ENCODE data around the gene CASZ1. TPM values are rescaled to one million over a fixed set of nuclear protein-coding genes. Genes with fewer than 3 reads are reported as not detected.

The CASZ1 gene
- polyA plus RNA-seq, 1 donor = 16.2 TPM

DNA sequence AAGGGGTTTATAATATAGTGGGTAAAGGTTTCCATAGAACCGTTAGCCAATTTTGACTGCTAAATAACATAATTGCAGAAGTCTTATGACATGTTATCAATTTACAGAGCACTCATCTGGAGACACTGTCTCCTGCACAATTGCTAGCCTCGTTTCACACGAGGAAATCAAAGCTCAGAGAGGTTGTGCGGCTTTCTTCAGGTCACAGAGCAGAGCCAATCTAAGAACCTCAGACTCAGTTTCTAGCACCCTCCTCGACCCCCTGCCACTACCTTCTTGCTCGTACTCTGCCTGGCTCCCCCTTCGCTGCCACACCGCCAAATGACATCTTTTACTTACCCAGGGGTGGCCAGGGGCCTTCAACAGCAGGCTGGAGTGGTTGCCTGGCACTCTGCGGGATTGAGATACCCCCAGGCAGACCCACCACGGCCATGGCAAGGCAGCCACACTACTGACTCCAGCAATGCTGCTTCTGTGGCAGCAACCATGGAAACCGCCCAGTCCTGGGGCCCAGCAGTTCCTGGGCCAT, 16.0 kb upstream of the CASZ1 start:
- no peak overlapping the region for H3K4me3 ChIP-seq (ENCODE audit: low read length)
- H3K4me1 ChIP-seq (ENCODE audit: control insufficient read depth, insufficient read depth, low read length) = peaks cover 7% of the 10 kb centered on the region
- no peaks in the 10 kb centered on the region for H3K9me3 ChIP-seq (ENCODE audit: control insufficient read depth, low read depth, low read length)
- no peak overlapping the region for H3K27ac ChIP-seq (ENCODE audit: low read length)
- no peaks in the 10 kb centered on the region for H3K36me3 ChIP-seq (ENCODE audit: control insufficient read depth, insufficient read depth, low read length)
- peaks cover 20% of the 10 kb centered on the region for H3K27me3 ChIP-seq (ENCODE audit: control insufficient read depth, insufficient read depth, low read length)
- WGBS (ENCODE audit: insufficient coverage, low lambda C conversion rate) = no CpG with 5 or more reads among the region's 11 CpGs
- DNase-seq = no peak

DNA sequence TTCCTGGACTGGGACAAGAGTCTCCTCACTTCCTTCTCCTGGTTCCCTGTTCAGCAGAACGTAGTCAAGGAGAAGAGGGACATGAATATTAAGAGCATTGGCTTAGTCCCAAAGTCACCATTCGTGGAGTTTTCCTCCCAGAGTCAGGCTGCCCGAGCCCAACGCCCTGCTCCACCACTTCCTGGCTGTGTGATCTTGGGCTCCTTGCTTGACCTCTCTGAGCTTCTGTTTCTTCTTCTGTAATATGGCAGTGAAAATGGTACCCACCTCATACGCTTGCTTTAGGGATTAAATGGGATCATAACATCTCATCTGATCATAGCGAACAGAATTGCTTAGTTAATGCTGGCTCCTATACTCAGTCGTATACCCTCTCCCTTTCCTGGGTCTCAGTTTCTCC, 12.0 kb upstream of the CASZ1 start:
- Histone ChIP-seq H3K9me3 (ENCODE audit: control insufficient read depth, low read depth, low read length) (no peaks in the 10 kb centered on the region), H3K4me1 (ENCODE audit: control insufficient read depth, insufficient read depth, low read length) (peaks cover 7% of the 10 kb centered on the region), H3K27ac (ENCODE audit: low read length) (no peak overlapping the region), H3K27me3 (ENCODE audit: control insufficient read depth, insufficient read depth, low read length) (peaks cover 21% of the 10 kb centered on the region), H3K4me3 (ENCODE audit: low read length) (no peak overlapping the region), H3K36me3 (ENCODE audit: control insufficient read depth, insufficient read depth, low read length) (no peaks in the 10 kb centered on the region)
- no CpG with 5 or more reads among the region's 7 CpGs for WGBS (ENCODE audit: insufficient coverage, low lambda C conversion rate)
- DNase-seq = no peak

DNA sequence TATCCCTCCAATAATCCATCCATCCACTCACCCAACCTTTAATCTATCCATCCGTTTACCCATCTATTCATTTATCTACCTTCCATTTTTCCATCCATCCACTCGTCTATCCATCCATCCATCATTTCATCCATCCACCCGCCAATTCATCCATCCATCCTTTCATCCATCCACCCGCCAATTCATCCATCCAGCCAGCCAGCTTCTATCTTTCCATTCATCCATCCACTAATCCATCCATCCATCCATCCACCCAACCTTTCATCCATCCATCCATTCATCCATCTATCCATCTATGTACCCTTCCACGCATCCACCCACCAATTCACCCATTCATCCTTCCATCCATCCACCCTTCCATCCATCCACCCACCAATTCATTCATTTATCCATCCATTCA, 10.5 kb upstream of the CASZ1 start:
- Histone ChIP-seq H3K27ac (ENCODE audit: low read length) (no peak overlapping the region), H3K27me3 (ENCODE audit: control insufficient read depth, insufficient read depth, low read length) (peaks cover 21% of the 10 kb centered on the region), H3K9me3 (ENCODE audit: control insufficient read depth, low read depth, low read length) (no peaks in the 10 kb centered on the region), H3K36me3 (ENCODE audit: control insufficient read depth, insufficient read depth, low read length) (no peaks in the 10 kb centered on the region), H3K4me1 (ENCODE audit: control insufficient read depth, insufficient read depth, low read length) (peaks cover 11% of the 10 kb centered on the region), H3K4me3 (ENCODE audit: low read length) (no peak overlapping the region)
- 95% methylated on average over 4 of the region's 5 CpGs for WGBS (ENCODE audit: insufficient coverage, low lambda C conversion rate)
- no peak for DNase-seq

GRCh38 chr1:10803971-10804820, 7.8 kb upstream of the CASZ1 start:
- WGBS (ENCODE audit: insufficient coverage, low lambda C conversion rate) = no CpG with 5 or more reads among the region's 21 CpGs
- Histone ChIP-seq H3K9me3 (ENCODE audit: control insufficient read depth, low read depth, low read length) (no peaks in the 10 kb centered on the region), H3K27me3 (ENCODE audit: control insufficient read depth, insufficient read depth, low read length) (peaks cover 13% of the 10 kb centered on the region), H3K27ac (ENCODE audit: low read length) (peak overlapping the region; percentile 65), H3K4me3 (ENCODE audit: low read length) (no peak overlapping the region), H3K36me3 (ENCODE audit: control insufficient read depth, insufficient read depth, low read length) (no peaks in the 10 kb centered on the region), H3K4me1 (ENCODE audit: control insufficient read depth, insufficient read depth, low read length) (peaks cover 11% of the 10 kb centered on the region)
- DNase-seq = peak in 1 of 2 donors; percentile 77

DNA sequence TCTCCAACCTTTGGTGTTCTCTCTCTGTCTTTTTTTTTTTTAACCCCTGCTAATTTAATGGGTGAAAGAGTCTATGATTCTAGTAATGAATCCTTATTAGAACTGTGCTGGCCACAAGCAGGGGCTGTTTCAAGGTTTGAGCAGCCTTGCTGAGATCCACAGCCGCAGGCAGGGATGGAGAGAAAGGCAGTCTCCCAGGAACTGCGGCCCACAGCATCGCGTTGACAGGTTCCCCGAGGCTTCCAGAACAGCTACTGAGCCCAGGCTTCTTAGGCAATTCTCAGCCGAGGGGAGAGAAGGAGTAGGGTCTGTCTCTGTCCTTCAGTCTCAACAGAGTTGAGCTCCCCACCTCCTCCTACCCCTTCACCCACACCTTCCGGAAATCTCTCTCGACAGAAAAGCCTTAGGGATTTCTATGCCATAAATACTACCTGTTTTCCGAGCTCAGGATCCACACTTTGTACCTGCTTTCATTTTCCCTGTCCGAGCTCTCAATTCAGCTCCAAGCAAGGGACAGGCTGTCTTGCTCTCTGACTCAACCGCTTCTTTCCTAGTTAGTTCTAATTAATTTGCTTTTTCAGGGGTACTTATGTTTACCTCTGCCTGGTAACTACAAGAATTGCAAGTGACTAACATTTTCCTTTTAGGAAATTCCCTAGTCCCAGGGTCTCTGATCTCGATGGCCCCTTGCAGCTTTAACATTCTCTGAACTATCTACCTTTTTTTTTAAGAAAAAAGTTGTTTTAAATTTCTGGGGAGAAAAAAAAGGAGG, 6.7 kb upstream of the CASZ1 start:
- WGBS (ENCODE audit: insufficient coverage, low lambda C conversion rate) = no CpG with 5 or more reads among the region's 12 CpGs
- peaks cover 4% of the 10 kb centered on the region for H3K27me3 ChIP-seq (ENCODE audit: control insufficient read depth, insufficient read depth, low read length)
- DNase-seq = peak in 1 of 2 donors; percentile 73
- peaks cover 11% of the 10 kb centered on the region for H3K4me1 ChIP-seq (ENCODE audit: control insufficient read depth, insufficient read depth, low read length)
- peak overlapping the region; percentile 30 for H3K4me3 ChIP-seq (ENCODE audit: low read length)
- no peaks in the 10 kb centered on the region for H3K9me3 ChIP-seq (ENCODE audit: control insufficient read depth, low read depth, low read length)
- H3K36me3 ChIP-seq (ENCODE audit: control insufficient read depth, insufficient read depth, low read length) = no peaks in the 10 kb centered on the region
- H3K27ac ChIP-seq (ENCODE audit: low read length) = peak overlapping the region; percentile 65

- H3K27me3 ChIP-seq (ENCODE audit: control insufficient read depth, insufficient read depth, low read length) = no peaks in the 10 kb centered on the region
- no CpG with 5 or more reads among the region's 3 CpGs for WGBS (ENCODE audit: insufficient coverage, low lambda C conversion rate)
Measured at GRCh38 chr1:10800778-10801177, 4.3 kb upstream of the CASZ1 start.

DNA sequence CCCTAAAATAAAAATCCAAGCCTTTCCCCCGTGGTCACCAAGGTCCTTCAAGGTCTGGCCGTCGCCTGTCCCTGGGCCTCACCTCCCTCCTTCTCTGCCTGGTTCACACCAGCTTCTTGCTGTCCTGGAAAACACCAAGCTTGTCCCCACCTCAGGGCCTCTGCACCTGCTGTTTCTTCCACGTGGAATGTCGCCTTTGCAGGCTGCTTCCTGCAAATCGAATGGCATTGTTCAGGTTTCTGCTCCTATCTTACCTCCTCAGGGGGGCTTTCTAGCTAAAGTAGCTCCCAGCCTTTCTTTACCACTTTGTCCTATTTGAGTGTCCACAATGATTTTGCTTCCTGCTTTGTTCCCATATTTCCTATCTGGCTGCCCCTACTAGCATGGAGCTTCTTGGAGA, 3.3 kb upstream of the CASZ1 start:
- no peak for DNase-seq
- peaks cover 9% of the 10 kb centered on the region for H3K27me3 ChIP-seq (ENCODE audit: control insufficient read depth, insufficient read depth, low read length)
- no peak overlapping the region for H3K27ac ChIP-seq (ENCODE audit: low read length)
- no peaks in the 10 kb centered on the region for H3K9me3 ChIP-seq (ENCODE audit: control insufficient read depth, low read depth, low read length)
- H3K4me1 ChIP-seq (ENCODE audit: control insufficient read depth, insufficient read depth, low read length) = peaks cover 11% of the 10 kb centered on the region
- no peak overlapping the region for H3K4me3 ChIP-seq (ENCODE audit: low read length)
- no CpG with 5 or more reads among the region's 6 CpGs for WGBS (ENCODE audit: insufficient coverage, low lambda C conversion rate)
- H3K36me3 ChIP-seq (ENCODE audit: control insufficient read depth, insufficient read depth, low read length) = no peaks in the 10 kb centered on the region

More at GRCh38 chr1:10800778-10801177, 4.3 kb upstream of the CASZ1 start:
- Histone ChIP-seq H3K27ac (ENCODE audit: low read length) (no peak overlapping the region), H3K9me3 (ENCODE audit: control insufficient read depth, low read depth, low read length) (no peaks in the 10 kb centered on the region), H3K36me3 (ENCODE audit: control insufficient read depth, insufficient read depth, low read length) (no peaks in the 10 kb centered on the region), H3K4me1 (ENCODE audit: control insufficient read depth, insufficient read depth, low read length) (peaks cover 11% of the 10 kb centered on the region), H3K4me3 (ENCODE audit: low read length) (no peak overlapping the region)
- DNase-seq = no peak

DNA sequence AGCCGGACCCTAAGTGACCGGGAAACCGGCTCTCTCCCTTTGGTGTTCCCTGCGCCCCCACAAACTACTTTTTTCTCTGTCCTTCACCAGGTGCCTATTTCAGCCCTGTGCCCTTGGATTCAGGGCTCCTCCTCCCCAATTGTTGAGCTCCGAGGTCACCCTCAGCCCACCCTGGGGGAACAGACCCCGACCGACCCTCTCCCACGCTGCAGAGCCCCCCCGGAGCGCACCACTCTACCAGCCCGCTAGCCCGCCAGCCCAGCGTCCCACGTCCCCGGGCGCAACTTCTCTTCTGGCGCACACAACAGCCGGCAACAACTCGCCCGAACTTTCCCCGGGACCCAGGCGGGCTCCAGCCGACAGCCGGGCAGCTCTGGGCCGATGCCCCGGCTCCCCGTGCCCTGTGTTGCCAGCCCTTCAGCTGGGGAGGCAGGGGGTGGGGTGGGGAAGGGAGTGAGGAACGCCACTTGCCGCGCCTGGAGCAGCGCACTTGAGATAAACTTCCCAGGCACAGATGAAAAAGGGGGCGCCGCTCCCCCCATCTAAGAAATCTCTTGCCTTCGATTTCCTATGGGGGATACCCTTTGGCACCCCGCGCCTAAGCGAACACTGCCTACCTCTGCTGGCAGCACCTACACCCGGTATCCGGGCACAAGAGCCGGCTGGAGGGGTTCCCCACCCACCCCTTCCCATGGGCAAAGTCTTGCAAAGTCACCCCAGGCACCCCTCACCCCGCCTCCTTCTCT, 997 bp downstream of the CASZ1 start:
- 0% methylated on average over 3 of the region's 41 CpGs for WGBS (ENCODE audit: insufficient coverage, low lambda C conversion rate)
- H3K4me3 ChIP-seq (ENCODE audit: low read length) = peak overlapping the region; percentile 72
- no peaks in the 10 kb centered on the region for H3K36me3 ChIP-seq (ENCODE audit: control insufficient read depth, insufficient read depth, low read length)
- no peaks in the 10 kb centered on the region for H3K9me3 ChIP-seq (ENCODE audit: control insufficient read depth, low read depth, low read length)
- H3K27ac ChIP-seq (ENCODE audit: low read length) = peak overlapping the region; percentile 37
- peaks cover 14% of the 10 kb centered on the region for H3K27me3 ChIP-seq (ENCODE audit: control insufficient read depth, insufficient read depth, low read length)
- peak in 1 of 2 donors; percentile 52 for DNase-seq
- peaks cover 12% of the 10 kb centered on the region for H3K4me1 ChIP-seq (ENCODE audit: control insufficient read depth, insufficient read depth, low read length)

- no CpG with 5 or more reads among the region's 58 CpGs for WGBS (ENCODE audit: insufficient coverage, low lambda C conversion rate)
- peak overlapping the region; percentile 66 for H3K27ac ChIP-seq (ENCODE audit: low read length)
- no peaks in the 10 kb centered on the region for H3K9me3 ChIP-seq (ENCODE audit: control insufficient read depth, low read depth, low read length)
- peak overlapping the region; percentile 72 for H3K4me3 ChIP-seq (ENCODE audit: low read length)
- peaks cover 16% of the 10 kb centered on the region for H3K27me3 ChIP-seq (ENCODE audit: control insufficient read depth, insufficient read depth, low read length)
- H3K36me3 ChIP-seq (ENCODE audit: control insufficient read depth, insufficient read depth, low read length) = no peaks in the 10 kb centered on the region
- DNase-seq = peak in 1 of 2 donors; percentile 54
- peaks cover 18% of the 10 kb centered on the region for H3K4me1 ChIP-seq (ENCODE audit: control insufficient read depth, insufficient read depth, low read length)
Measured at GRCh38 chr1:10794724-10795275, 1.6 kb downstream of the CASZ1 start.

Measured in large intestine (tissue), 3 donors.